ENCODE results near the gene PCDH19.

The PCDH19 gene

GRCh38 chrX:100265179-100265578, 144.9 kb downstream of the PCDH19 start:
- H3K36me3 ChIP-seq (ENCODE audit: low read length), result no peaks in the 10 kb centered on the region
- H2AFZ ChIP-seq (ENCODE audit: low read depth, low read length, severe bottlenecking), result no peak overlapping the region
- no peak overlapping the region for H3K4me2 ChIP-seq (ENCODE audit: low read depth, low read length, poor library complexity, severe bottlenecking)
- no peak overlapping the region for H3K27ac ChIP-seq (ENCODE audit: low read depth, low read length)
- H3K9ac ChIP-seq (ENCODE audit: low read length), result no peak overlapping the region
- no peaks in the 10 kb centered on the region for H3F3A ChIP-seq (ENCODE audit: insufficient read depth)
- no peaks in the 10 kb centered on the region for H3K79me2 ChIP-seq (ENCODE audit: insufficient read depth, low read length)
- no peaks in the 10 kb centered on the region for H3K27me3 ChIP-seq (ENCODE audit: low read length)
- no peaks in the 10 kb centered on the region for H3K9me3 ChIP-seq (ENCODE audit: insufficient read depth, low read length)
- no peaks in the 10 kb centered on the region for H3K9me2 ChIP-seq (replicated peaks; ENCODE audit: insufficient read depth, low read length)
- no peaks in the 10 kb centered on the region for H4K20me1 ChIP-seq (ENCODE audit: low read depth, low read length)
- H3K4me3 ChIP-seq (ENCODE audit: insufficient read depth, low read length, poor library complexity, severe bottlenecking), result no peak overlapping the region
- TF ChIP-seq CTCF (IDR thresholded peaks at IDR 0.05; ENCODE audit: insufficient read depth, low read length, poor library complexity, severe bottlenecking) (no peak), EZH2phosphoT487 (conservative IDR thresholded peaks at IDR 0.05; ENCODE audit: low read length) (no peak)

GRCh38 chrX:100264200-100264599, 145.9 kb downstream of the PCDH19 start:
- no peak for TF ChIP-seq EZH2phosphoT487 (conservative IDR thresholded peaks at IDR 0.05; ENCODE audit: low read length)
- TF ChIP-seq CTCF (IDR thresholded peaks at IDR 0.05; ENCODE audit: insufficient read depth, low read length, poor library complexity, severe bottlenecking), result no peak
- Histone ChIP-seq H3F3A (ENCODE audit: insufficient read depth) (no peaks in the 10 kb centered on the region), H4K20me1 (ENCODE audit: low read depth, low read length) (no peaks in the 10 kb centered on the region), H3K9me2 (replicated peaks; ENCODE audit: insufficient read depth, low read length) (no peaks in the 10 kb centered on the region), H3K4me3 (ENCODE audit: insufficient read depth, low read length, poor library complexity, severe bottlenecking) (no peak overlapping the region), H2AFZ (ENCODE audit: low read depth, low read length, severe bottlenecking) (no peak overlapping the region), H3K9ac (ENCODE audit: low read length) (no peak overlapping the region), H3K4me2 (ENCODE audit: low read depth, low read length, poor library complexity, severe bottlenecking) (no peak overlapping the region), H3K36me3 (ENCODE audit: low read length) (no peaks in the 10 kb centered on the region), H3K27ac (ENCODE audit: low read depth, low read length) (no peak overlapping the region), H3K9me3 (ENCODE audit: insufficient read depth, low read length) (no peaks in the 10 kb centered on the region), H3K27me3 (ENCODE audit: low read length) (no peaks in the 10 kb centered on the region), H3K79me2 (ENCODE audit: insufficient read depth, low read length) (no peaks in the 10 kb centered on the region)

- Histone ChIP-seq H3K4me2 (ENCODE audit: low read depth, low read length, poor library complexity, severe bottlenecking) (no peak overlapping the region), H3K27ac (ENCODE audit: low read depth, low read length) (no peak overlapping the region), H3K9me3 (ENCODE audit: insufficient read depth, low read length) (no peaks in the 10 kb centered on the region), H3K36me3 (ENCODE audit: low read length) (no peaks in the 10 kb centered on the region), H2AFZ (ENCODE audit: low read depth, low read length, severe bottlenecking) (no peak overlapping the region), H3K27me3 (ENCODE audit: low read length) (no peaks in the 10 kb centered on the region), H3K9ac (ENCODE audit: low read length) (no peak overlapping the region), H3K4me3 (ENCODE audit: insufficient read depth, low read length, poor library complexity, severe bottlenecking) (no peak overlapping the region), H3F3A (ENCODE audit: insufficient read depth) (no peaks in the 10 kb centered on the region), H4K20me1 (ENCODE audit: low read depth, low read length) (no peaks in the 10 kb centered on the region), H3K79me2 (ENCODE audit: insufficient read depth, low read length) (no peaks in the 10 kb centered on the region), H3K9me2 (replicated peaks; ENCODE audit: insufficient read depth, low read length) (no peaks in the 10 kb centered on the region)
- no peak for TF ChIP-seq CTCF (IDR thresholded peaks at IDR 0.05; ENCODE audit: insufficient read depth, low read length, poor library complexity, severe bottlenecking)
- TF ChIP-seq EZH2phosphoT487 (conservative IDR thresholded peaks at IDR 0.05; ENCODE audit: low read length), result no peak
Measured at GRCh38 chrX:100263650-100264049, 146.4 kb downstream of the PCDH19 start.
